Inferior parietal cortex (tissue), 1 donor: Measurements from ENCODE around the gene SUSD1.

Experiments
- DNase-seq: peaks from one replicate; pipeline ENCODE4 v3.0.0-alpha.2; 2016; ENCODE audit errors: extremely low spot score

SUSD1 gene

GRCh38 chr9:112015149-112015548, 159.9 kb downstream of the SUSD1 start:
- DNase-seq, result no peak

DNA sequence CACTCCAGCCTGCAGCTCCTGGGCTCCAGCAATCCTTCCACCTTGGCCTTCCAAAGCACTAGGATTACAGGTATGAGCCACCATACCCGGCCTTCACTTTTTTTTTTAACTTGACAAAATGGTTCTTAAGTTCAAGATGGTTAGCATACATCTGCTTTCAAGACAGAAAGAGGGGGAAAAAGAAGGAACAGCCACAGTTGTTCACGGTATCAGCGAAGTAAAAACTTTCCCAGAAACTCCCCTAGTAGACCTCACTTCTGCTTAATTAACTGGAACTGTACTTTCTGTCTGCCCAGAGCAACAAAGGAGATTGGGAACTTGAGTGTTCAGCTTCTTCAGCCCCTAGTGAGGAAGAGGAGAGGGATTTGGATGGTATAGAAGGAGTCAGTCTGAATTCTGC, 161.8 kb downstream of the SUSD1 start:
- DNase-seq, result no peak

GRCh38 chr9:112012026-112012902, 162.8 kb downstream of the SUSD1 start:
- peak; percentile 46 for DNase-seq

- DNase-seq, result no peak
These were observed 164.0 kb downstream of the SUSD1 start for GRCh38 chr9:112011051-112011620.

- no peak for DNase-seq
These were observed 164.6 kb downstream of the SUSD1 start for GRCh38 chr9:112010537-112010936.

DNA sequence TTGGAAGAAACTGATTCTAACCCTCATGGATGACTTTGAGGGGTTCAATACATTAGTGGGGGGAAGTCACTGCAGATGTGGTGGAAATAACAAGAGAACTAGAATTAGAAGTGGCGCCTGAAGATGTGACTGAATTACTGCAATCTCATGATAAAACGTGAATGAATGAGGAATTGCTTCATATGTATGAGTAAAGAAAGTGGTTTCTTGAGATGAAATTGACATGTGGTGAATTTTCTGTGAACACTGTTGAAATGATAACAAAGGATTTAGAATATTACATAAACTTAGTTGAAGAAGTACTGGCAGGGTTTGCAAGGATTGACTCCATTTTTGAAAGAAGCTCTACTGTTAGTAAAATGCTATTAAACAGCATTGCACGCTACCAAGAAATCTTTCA, 165.4 kb downstream of the SUSD1 start:
- DNase-seq, result no peak

DNA sequence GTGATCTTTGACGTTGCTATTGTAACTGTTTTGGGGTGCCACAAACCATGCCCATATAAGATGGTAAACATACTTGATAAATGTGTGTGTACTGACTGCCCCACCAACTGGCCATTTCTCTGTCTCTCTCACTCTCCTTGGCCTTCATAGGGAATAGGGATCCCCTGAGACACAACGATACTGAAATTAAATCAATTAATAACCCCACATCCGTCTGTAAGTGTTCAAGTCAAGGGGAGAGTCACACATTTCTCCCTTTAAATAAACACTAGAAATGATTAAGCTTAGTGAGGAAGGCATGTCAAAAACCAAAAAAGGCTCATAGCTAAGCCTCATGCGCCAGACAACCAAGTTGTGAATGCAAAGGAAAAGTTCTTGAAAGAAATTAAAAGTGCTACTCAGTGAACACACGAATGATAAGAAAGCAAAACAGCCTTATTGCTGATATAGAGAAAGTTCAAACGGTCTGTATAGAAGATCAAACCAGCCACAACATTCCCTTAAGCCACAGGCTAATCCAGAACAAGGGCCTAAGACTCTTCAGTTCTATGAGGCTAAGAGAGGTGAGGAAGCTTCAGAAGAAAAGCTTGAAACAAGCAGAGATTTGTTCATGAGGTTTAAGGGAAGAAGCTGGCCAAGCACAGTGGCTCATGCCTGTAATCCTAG, 167.4 kb downstream of the SUSD1 start:
- DNase-seq, result no peak

- no peak for DNase-seq
These were observed 168.6 kb downstream of the SUSD1 start for GRCh38 chr9:112006361-112007020.

DNA sequence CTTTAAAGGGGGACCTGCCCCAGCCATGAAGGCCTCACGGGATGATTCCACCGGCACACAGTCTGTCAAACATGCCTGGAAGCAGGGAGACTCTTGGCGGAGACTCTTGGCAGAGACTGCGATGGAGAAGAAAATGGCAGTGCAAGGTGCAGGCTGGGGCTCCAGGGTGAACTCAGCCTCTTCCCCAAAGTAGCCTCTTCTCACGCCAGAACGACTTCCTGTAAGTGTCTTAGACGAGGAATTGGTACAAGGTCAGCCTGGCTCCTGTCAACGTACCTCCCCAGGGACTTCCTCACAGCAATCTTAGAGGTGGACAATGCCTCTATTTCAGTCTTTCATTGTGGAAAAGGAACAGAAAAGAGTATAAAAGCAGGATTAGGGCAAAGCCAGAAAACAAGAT, 169.2 kb downstream of the SUSD1 start:
- no peak for DNase-seq

DNA sequence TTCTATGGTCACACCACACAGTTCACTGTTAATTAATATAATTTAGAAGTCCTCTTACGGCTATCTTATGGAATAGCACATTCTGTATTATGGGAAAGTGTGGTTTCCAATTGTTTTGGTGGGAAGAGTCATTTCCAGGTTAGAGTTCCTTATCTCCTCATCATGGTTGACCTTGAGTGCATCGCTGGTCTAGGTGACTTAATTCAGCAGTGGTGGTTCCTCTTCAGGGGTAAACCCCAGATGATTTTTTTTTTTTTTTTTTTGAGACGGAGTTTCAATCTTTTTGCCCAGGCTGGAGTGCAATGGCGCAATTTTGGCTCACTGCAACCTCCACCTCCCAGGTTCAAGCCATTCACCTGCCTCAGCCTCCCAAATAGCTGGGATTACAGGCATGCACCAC, 171.6 kb downstream of the SUSD1 start:
- DNase-seq, result no peak

DNA sequence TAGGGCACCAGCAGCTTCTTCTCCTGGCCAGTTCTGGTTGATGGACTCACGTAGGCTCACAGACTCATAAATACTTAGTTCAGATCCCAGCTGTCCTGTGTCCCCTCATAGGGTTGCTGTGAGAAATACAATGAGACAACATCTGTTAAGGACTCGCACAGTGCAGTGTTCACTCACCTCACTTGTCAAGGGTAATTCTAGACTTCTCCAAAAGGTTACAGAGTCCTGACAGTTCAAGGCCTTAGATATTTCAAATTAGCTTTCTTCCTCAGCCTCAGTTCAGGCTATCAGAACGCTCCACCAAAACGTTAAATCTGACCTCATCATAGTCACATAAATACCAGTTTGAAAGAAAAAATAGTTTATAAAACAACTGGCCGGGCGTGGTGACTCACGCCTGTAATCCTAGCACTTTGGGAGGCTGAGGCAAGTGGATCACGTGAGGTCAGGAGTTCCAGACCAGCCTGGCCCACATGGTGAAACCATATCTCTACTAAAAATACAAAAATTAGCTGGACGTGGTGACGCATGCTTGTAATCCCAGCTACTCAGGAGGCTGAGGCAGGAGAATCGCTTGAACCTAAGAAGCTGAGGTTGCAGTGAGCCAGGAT, 172.1 kb downstream of the SUSD1 start:
- DNase-seq, result no peak

DNA sequence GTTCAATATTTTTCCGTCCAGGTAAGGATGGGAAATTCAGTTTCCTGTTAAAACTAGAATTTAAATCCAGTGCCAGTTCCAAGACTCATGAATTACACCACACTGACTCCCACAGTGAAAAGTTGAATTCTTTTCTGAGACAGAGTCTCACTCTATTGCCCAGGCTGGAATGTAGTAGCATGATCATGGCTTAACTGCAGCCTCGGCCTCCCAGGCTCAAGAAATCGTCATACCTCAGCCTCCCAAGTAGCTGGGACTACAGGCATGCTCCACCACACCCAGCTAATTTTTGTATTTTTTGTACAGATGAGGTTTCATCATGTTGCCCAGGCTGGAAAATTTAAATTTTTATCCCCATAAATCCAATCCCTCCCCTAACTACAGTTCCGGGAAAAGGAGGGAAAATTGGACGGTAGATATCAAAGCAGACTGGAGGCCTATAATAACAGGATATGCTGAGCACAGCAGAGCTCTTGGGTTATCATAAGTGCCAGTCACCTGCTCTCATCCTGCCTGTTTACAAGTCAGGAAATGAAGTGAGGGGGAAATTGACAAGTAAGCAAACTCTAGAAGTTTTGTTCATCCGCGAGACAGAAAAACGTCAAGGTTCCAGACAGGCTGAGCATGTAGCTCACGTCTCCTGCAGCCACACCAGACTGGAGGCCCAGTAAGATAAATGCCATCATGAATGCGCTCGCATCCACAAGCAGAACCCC, 172.8 kb downstream of the SUSD1 start:
- DNase-seq, result no peak

GRCh38 chr9:112000743-112001142, 174.4 kb downstream of the SUSD1 start:
- no peak for DNase-seq

GRCh38 chr9:111999319-111999718, 175.8 kb downstream of the SUSD1 start:
- no peak for DNase-seq

DNA sequence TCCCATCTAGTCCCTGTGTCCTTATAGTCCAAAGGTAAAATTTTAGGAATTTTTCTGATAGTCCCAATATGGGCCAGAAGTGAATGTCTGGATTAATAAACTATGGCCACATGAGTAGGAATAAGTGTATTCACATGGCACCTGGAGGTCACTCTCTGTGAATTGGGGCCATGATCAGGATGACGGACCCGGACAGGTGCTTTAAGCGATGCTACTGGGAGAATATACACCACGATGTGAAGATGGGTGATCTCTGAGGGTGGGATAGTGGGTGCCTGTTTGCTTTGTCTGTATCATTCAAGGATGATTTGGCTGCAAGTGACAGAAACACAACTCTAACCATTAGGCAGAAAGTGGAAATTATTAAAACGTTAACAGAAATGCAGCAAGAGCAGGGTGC, 177.3 kb downstream of the SUSD1 start:
- no peak for DNase-seq

DNA sequence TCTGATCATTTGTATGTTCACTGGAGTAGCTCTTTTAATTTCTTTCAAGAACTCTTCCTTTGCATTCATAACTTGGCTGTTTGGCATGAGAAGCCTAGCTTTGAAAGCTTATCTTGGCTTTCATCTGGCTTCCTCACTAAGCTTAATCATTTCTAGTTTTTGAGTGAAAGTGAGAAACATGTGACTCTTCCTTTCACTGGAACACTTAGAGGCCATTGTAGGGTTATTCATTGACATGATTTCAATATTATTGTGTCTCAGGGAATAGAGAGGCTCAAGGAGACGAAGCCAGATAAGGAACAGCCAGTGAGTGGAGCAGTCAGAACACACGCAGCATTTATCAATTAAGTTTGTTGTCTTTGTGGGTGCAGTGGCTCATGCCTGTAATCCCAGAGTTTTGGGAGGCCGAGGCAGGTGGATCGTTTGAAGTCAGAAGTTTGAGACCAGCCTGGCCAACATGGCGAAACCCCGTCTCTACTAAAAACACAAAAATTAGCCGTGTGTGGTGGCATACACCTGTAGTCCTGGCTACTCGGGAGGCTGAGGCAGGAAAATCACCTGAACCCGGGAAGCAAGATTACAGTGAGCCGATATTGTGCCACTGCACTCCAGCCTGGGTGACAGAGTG, 180.2 kb downstream of the SUSD1 start:
- DNase-seq, result no peak

GRCh38 chr9:111993319-111993718, 181.8 kb downstream of the SUSD1 start:
- no peak for DNase-seq

DNA sequence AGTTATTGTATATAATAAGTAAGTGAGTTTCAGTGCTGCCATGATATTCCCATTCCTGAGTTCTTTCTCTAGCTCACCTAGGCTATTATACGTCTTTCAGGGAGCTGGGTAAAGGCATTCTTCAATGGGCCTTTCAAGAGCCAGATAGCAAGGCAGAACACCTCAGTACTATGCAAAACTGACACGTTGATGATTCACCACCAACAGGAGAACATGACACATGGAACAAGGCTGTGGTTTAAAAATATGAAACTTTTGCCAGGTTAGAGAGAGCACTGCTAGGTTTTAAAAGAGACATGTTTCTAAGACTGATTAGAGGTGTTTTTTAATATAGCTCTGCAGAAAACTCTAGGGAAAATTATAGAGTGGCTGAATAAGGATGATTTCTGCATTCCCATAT, 182.6 kb downstream of the SUSD1 start:
- DNase-seq, result no peak

DNA sequence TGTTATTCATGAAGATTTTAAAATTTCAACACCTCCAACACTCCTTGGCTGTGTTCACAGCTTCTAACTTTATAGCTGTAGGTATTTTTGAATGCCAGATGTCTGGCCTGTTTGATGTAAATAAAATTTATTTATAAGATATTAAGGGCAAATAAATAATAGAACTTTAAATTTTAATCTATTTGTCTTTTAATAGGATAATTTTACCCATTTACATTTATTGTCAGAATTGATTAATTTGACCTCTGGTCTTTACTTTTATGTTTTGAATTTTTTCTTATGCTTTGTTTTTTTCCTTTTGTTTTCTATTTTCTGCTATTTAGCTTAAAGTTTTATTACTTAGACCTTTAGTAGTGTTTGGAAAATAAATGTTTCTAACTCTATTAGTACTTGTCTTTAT, 183.9 kb downstream of the SUSD1 start:
- no peak for DNase-seq
